Measurements from ENCODE around the gene DENND5B.
"Not testable (repeated sequence)": the region's sequence is repeated elsewhere in the genome, so short reads cannot be mapped to it uniquely, and the experiment has no call there.

DENND5B gene

GRCh38 chr12:31589904-31590641 lies 863 bp downstream of the DENND5B start:
- DNase-seq = no peak

DNA sequence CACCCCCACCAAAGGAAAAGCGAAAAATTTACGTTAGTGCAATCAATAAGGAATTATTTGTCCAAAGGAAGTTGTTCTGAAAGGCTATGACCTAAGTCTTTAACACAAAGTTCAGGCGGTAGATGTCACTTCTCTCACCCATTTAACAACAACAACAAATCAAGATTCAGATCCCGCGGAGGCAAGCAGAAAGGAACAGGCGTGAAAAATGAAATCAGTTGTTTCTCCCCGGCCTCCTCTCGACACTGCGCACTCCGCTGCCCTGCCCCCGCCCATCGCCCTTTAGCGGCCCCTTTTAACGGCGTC lies 1.4 kb downstream of the DENND5B start:
- DNase-seq = no peak

DNA sequence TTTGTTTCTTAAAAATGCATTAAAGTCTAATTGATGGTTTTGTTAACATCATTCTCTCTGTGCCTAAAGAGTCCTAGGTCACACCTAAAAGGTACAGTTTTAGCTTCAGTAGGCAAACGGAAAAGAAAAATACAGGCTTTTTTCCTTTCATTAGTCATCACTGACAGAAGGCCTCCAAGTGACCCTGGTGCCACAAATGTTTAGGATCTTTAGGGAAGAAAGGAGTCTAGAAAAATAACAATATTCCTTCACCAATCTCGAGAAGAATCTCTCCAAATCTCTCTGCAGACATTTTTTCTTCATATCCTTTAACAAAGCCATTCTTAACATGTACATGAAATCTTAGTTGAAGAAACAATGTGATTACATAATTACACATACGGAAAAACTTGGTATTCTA lies 2.0 kb downstream of the DENND5B start:
- DNase-seq = no peak

GRCh38 chr12:31586728-31587127 lies 4.2 kb downstream of the DENND5B start:
- DNase-seq = no peak

DNA sequence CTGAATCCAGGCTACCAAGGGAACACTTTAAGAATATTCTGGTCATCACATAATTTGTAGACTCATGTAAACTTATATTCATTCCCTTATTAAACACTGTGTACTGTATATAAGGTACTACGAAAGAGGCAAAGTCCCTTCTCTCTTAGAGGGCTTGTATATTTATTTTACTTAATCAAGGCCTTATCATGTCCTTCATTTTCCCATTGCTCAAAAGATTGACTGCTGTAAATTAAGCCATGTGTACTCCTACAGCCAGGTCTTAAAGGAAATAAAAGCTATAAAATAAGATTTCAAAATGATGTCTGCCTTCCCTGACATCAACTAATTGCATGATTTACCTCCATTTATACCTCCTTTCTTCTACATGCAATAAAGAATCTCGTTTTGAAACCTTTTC lies 5.0 kb downstream of the DENND5B start:
- DNase-seq = no peak

DNA sequence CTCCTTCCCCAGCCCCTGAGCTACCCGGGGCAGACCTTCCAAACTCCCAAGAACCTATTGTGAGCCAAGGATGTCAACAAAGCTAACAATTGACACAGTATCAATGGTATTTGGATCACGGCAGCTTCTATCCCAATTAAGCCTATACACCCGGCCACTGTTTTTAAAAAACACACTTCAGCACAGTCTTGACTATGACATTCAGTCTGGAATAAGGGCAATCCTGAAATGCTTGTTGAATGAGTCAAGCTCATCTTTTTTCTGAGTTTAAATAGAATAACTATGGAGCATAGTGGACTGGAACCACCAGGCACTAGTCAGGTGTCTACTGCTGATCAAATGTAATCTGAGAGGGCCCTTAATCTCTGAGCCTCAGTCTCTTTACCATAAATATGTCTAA lies 5.7 kb downstream of the DENND5B start:
- no peak for DNase-seq

DNA sequence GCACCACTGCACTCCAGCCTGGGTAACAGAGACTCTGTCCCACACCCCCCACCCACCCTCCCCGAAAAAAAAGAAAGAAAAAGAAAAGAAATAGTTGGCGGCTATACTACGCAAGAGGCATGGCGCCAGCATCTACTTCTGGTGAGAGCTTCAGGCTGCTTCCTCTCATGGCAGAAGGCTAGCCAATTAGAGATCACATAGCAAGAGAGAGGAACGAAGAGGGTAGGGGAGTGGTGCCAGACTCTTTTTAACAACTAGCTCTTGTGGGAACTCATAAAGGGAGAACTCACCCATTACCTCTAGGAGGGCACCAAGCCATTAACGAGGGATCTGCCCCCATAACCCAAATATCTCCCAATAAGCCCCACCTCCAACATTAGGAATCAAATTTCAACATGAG lies 6.2 kb downstream of the DENND5B start:
- no peak for DNase-seq

- DNase-seq = no peak
These were observed 7.1 kb downstream of the DENND5B start for GRCh38 chr12:31583878-31584277.

- DNase-seq = no peak
These were observed 8.8 kb downstream of the DENND5B start for GRCh38 chr12:31582155-31582554.

- no peak for DNase-seq
These were observed 12.3 kb downstream of the DENND5B start for GRCh38 chr12:31578632-31579031.

DNA sequence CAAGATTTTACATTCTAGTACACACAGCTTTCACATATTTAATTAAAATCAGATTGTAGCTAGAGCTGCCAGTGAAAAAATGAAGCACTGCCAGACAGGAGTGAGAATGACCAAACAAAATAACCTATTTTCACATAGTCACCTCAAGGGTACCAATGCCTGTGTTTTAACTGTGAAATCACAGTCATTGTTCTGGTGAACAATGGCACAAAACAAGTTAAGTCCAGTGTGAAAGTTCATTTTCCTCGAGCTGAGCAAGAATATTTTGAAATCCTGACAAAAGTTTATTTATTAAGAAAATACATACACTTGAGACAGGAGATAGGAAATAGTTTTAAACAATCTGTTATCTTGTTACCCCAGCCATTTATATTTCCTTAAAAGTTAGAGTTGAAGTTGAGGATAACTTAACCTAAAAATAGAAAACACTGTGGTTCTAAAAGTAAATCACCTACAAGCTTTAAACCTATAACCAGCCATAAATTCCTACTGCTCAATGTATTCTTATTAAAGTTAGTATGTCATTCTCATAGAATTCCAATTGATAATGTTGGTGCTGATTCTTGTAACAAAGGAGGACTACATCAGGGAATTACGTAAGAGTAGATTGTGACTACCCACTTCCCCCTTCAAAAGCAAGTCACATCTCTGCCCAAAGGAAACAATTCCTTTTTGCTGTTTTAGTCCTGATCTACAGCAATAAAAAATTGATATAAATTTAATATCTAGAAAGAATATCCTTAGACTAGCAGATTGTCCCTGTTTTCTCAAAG lies 15.9 kb downstream of the DENND5B start:
- no peak for DNase-seq

GRCh38 chr12:31574367-31574766 lies 16.6 kb downstream of the DENND5B start:
- not testable (repeated sequence) for DNase-seq

- no peak for DNase-seq
These were observed 17.9 kb downstream of the DENND5B start for GRCh38 chr12:31572900-31573600.

DNA sequence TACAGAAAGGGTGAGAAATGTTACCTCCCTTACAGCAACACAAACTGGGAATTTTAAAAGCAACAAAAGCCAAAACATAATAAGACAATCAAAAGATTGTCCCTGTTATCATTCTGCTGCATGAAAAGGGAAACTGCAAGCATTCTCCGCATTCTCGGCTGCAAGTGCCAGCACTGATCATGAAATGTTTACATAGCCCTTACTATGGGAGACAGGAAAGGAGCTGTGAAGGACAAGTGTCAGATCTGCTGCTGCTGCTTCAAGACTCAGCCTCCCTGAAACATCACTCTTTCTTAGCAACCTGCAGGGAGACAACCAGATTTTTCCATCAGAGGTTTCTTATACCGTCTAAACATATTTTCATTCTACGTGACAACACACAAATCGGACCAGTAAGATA lies 20.1 kb downstream of the DENND5B start:
- DNase-seq = no peak

DNA sequence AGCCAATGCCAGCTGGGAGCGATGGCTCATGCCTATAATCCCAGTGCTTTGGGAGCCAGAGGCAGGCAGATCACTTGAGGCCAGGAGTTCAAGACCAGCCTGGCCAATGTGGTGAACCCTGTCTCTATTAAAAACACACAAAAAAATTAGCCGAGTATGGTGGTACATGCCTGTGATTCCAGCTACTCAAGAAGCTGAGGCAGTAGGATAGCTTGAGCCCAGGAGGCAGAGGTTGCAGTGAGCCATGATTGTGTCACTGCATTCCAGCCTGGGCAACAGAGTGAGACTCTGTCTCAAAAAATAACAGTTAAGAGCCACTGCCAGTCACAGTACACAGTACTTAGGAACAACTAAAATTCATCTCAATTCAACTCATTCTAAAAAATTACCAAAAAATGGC lies 21.4 kb downstream of the DENND5B start:
- not testable (repeated sequence) for DNase-seq

DNA sequence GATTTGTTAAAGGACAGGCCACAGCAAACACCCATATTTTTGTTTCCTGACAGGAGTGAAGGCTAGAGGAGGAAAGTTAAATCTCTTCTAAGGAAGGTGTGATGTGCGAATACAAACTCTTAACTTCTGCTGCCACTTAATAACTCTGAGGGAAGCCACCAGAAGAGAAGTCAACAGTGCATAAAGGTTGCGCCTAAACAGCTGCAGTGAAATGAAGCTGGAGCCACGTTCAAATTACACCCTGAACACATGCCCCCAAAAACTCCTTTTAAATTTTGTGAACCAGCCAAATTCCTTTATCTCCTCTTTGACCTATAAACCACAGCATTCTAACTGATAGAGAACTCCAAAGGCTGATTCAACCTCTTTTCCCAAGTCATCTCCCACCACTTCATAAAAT lies 22.4 kb downstream of the DENND5B start:
- no peak for DNase-seq

GRCh38 chr12:31567029-31567428 lies 23.9 kb downstream of the DENND5B start:
- DNase-seq = no peak

DNA sequence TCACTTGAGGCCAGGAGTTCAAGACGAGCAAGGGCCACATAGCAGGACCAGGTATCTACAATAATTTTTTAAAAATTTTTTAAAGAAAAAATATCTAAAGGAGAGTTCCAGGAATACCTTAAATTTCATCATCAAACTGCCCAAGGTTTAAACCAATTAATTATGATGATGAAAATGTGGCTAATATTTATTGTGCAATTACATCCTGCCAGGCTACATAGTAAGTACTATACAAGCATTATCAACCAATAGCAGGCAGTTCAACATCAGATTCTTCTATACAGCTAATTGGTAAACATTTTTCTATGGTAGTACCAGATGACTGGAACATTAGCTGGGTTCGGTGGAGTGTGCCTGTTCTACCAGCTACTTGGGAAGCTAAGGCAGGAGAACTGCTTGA lies 24.4 kb downstream of the DENND5B start:
- no peak for DNase-seq

GRCh38 chr12:31562594-31563328 lies 28.2 kb downstream of the DENND5B start:
- DNase-seq = no peak

- DNase-seq = no peak
These were observed 30.4 kb downstream of the DENND5B start for GRCh38 chr12:31560516-31560915.

GRCh38 chr12:31558521-31558920 lies 32.4 kb downstream of the DENND5B start:
- no peak for DNase-seq

- no peak for DNase-seq
These were observed 33.2 kb downstream of the DENND5B start for GRCh38 chr12:31557707-31558106.

DNA sequence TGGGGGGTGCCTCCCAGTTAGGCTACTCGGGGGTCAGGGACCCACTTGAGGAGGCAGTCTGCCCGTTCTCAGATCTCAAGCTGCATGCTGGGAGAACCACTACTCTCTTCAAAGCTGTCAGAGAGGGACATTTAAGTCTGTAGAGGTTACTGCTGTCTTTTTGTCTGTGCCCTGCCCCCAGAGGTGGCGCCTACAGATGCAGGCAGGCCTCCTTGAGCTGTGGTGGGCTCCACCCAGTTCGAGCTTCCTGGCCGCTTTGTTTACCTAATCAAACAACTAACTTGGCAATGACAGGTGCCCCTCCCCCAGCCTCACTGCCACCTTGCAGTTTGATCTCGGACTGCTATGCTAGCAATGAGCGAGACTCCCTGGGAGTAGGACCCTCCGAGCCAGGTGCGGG lies 35.5 kb downstream of the DENND5B start:
- DNase-seq = not testable (repeated sequence)

All from stimulated activated naive CD4-positive, alpha-beta T cell treated with Interleukin-2 at 50 U/mL for 16 hours (primary cell).